Aorta (tissue), 5 donors: Measurements from ENCODE around the gene AKR7A3. TPM values are rescaled to one million over a fixed set of nuclear protein-coding genes. Genes with fewer than 3 reads are reported as not detected.
"Not testable (repeated sequence)": the region's sequence is repeated elsewhere in the genome, so short reads cannot be mapped to it uniquely, and the experiment has no call there.

Experiments used
- ATAC-seq: fragments of 200-7000 bp; cut with Tn5 transposase; one replicate; pipeline ENCODE4 v1.9.1; 2022; ENCODE audit warnings: moderate library complexity; ENCODE audit not compliant: low FRiP score
- DNase-seq, 2 donors: peaks; one replicate each; pipeline ENCODE4 v3.0.0-alpha.2; 2020
- H3K27ac ChIP-seq, 2 donors: one replicate each; pipeline ENCODE4 v1.5.1; 2013; ENCODE audit warnings: low read length in 2 of 2, mild to moderate bottlenecking in 2 of 2, moderate library complexity in 2 of 2, control low read depth in 1 of 2, inconsistent platforms in 1 of 2, low read depth in 1 of 2
- H3K27me3 ChIP-seq, 2 donors: one replicate each; pipeline ENCODE4 v1.6.1; 2013; ENCODE audit warnings: control low read depth in 1 of 2, low read length in 1 of 2, mild to moderate bottlenecking in 1 of 2, moderate library complexity in 1 of 2; ENCODE audit not compliant: insufficient read depth in 2 of 2, control insufficient read depth in 1 of 2
- H3K36me3 ChIP-seq, 2 donors: one replicate each; pipeline ENCODE4 v1.6.1; 2013; ENCODE audit warnings: control low read depth in 1 of 2, low read length in 1 of 2, mild to moderate bottlenecking in 1 of 2; ENCODE audit not compliant: insufficient read depth in 2 of 2, control insufficient read depth in 1 of 2
- H3K4me1 ChIP-seq, 2 donors: one replicate each; pipeline ENCODE4 v1.6.1; 2013; ENCODE audit warnings: low read length in 2 of 2, control low read depth in 1 of 2, mild to moderate bottlenecking in 1 of 2, moderate library complexity in 1 of 2; ENCODE audit not compliant: insufficient read depth in 2 of 2, control insufficient read depth in 1 of 2
- H3K4me3 ChIP-seq, 2 donors: one replicate each; pipeline ENCODE4 v1.5.1; 2013; ENCODE audit warnings: low read length in 2 of 2, control low read depth in 1 of 2, mild to moderate bottlenecking in 1 of 2
- H3K9me3 ChIP-seq: one replicate; pipeline ENCODE4 v1.6.1; 2013; ENCODE audit warnings: mild to moderate bottlenecking, low read length; ENCODE audit not compliant: control insufficient read depth
- WGBS, 2 donors: extraction: QIAGEN DNeasy Blood & Tissue Kit; methylation state at CpG; one replicate each; pipeline ENCODE4 v1.1.7; 2013; 5-methylcytosine and 5-hydroxymethylcytosine counted together
- intact Hi-C, 2 donors: fragments of 100-400 bp; cut with DNase I; formaldehyde crosslinking; loops; one replicate each; pipeline versions ENCODE4 v1.14.2 to v1.15.0; 2022
- polyA plus RNA-seq, 2 donors: library from polyadenylated mRNA; stranded (reverse); fragments of 200-250 nt; gene quantifications; one replicate each; pipeline ENCODE4 v1.2.3, GENCODE V29; 2013
- total RNA-seq, 2 donors: library from RNA; stranded (reverse); fragmentation: NEBNext Ultra II Directional; extraction: Animal tissue kit (Norgen Biotek cat#: 25700); gene quantifications; one replicate each; pipeline ENCODE4 v1.2.1, GENCODE V29; 2021
- donor health status: healthy with polysubstance abuse.
- donor health status: Bipolar disorder and iron deficiency.
- donor health status: DM: no; HTN: no; CAD: no.
- donor health status: DM: no; HTN: no; CAD: no.
- donor health status: DM: yes; HTN: yes; CAD: no.

The AKR7A3 gene
- total and polyA plus RNA-seq, 4 donors: 1.2 to 99.8 (median 2.1) TPM

DNA sequence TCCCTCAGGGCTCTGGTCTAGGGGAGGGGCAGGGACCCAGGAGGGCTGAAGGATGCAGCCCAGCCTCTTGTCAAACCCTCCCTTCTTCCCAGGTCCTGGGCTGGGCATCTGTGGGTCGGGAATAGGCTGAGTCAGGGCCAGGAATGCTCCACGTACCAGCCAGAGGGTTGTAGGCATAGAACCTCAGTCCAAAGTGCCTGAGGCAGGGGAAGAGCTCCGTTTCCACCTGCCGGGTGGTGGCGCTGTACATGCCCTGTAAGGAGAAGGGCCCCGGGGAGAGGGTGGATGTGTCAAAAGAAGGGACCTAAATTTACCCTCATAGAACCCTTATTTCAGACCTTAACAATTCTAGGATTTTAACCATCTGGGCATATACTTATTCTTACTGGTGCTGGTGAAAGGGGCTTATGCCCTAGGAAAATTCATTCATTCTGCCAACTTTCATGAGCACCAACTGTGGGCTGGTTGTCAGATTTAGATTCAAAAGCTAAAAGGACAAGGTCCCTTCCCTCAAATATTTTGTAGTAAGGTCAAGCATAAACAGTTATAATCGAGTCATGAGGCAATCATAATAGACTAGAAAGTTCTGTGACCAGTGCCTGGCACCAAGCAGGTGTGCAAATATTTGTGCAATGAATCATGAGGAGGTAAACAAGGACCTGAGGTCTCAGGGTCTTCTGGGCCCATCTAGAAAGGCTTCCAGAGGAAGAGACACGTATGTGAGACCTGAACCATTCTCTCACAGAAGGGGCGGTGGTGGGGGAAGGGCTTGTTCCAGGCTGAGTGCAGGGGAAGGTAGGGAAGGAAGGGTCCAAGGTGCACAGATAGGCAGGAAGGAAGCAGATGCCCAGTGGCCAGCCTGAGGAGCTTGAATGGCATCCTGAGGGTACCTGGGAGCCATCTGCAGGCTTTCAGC is 18.9 kb downstream of the AKR7A3 start:
- ATAC-seq, H3K36me3 ChIP-seq, H3K9me3 ChIP-seq, H3K4me3 ChIP-seq, H3K4me1 ChIP-seq, DNase-seq, intact Hi-C loops, H3K27me3 ChIP-seq, H3K27ac ChIP-seq: not testable (repeated sequence)
- 44 to 65% methylated on average over 7 to 9 of the region's 9 CpGs for WGBS, 2 donors

GRCh38 chr1:19268445-19268844 is 20.1 kb downstream of the AKR7A3 start:
- 88 to 92% methylated on average over 10 to 11 of the region's 11 CpGs for WGBS, 2 donors
- H3K27me3 ChIP-seq: no peaks in the 10 kb centered on the region
- no peak overlapping the region for H3K27ac ChIP-seq
- no peak overlapping the region for H3K4me3 ChIP-seq
- DNase-seq (no peak), ATAC-seq (no peak)
- no peaks in the 10 kb centered on the region for H3K36me3 ChIP-seq
- H3K4me1 ChIP-seq: no peaks in the 10 kb centered on the region
- H3K9me3 ChIP-seq: no peaks in the 10 kb centered on the region
- intact Hi-C loops: no loop called here

GRCh38 chr1:19262744-19263143 is 25.8 kb downstream of the AKR7A3 start:
- no peak overlapping the region for H3K4me3 ChIP-seq
- H3K27ac ChIP-seq: no peak overlapping the region
- ATAC-seq (peak; percentile 9), DNase-seq (no peak)
- H3K9me3 ChIP-seq: no peaks in the 10 kb centered on the region
- no peaks in the 10 kb centered on the region for H3K4me1 ChIP-seq
- no peaks in the 10 kb centered on the region for H3K27me3 ChIP-seq
- 87 to 94% methylated on average over 5 of the region's 5 CpGs for WGBS, 2 donors
- H3K36me3 ChIP-seq: peaks cover 3 to 4% of the 10 kb centered on the region in 2 donors
- intact Hi-C loops: no loop called here

DNA sequence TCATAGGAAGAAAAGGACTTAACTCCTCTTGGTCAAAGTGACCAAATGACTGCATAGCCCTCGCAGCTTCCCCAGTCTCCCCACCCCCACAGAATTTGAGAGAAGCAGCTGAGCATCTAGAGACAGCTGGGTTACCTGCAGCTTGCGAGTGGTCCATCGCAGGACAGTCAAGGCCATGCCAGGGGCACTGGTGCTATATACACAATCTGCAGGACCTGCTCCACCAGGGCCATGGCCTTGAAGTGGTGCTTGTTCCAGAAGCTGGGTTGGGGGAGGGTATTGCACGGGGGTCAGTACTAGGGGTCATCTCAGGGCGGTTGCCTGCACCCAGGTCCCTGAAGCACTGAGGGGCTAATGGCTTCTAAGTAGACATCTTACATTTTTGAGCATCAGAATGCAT is 26.5 kb downstream of the AKR7A3 start:
- WGBS, 2 donors: 80 to 87% methylated on average over 5 of the region's 5 CpGs
- DNase-seq: peak in 1 of 2 donors; percentile 59
- no peaks in the 10 kb centered on the region for H3K4me1 ChIP-seq

DNA sequence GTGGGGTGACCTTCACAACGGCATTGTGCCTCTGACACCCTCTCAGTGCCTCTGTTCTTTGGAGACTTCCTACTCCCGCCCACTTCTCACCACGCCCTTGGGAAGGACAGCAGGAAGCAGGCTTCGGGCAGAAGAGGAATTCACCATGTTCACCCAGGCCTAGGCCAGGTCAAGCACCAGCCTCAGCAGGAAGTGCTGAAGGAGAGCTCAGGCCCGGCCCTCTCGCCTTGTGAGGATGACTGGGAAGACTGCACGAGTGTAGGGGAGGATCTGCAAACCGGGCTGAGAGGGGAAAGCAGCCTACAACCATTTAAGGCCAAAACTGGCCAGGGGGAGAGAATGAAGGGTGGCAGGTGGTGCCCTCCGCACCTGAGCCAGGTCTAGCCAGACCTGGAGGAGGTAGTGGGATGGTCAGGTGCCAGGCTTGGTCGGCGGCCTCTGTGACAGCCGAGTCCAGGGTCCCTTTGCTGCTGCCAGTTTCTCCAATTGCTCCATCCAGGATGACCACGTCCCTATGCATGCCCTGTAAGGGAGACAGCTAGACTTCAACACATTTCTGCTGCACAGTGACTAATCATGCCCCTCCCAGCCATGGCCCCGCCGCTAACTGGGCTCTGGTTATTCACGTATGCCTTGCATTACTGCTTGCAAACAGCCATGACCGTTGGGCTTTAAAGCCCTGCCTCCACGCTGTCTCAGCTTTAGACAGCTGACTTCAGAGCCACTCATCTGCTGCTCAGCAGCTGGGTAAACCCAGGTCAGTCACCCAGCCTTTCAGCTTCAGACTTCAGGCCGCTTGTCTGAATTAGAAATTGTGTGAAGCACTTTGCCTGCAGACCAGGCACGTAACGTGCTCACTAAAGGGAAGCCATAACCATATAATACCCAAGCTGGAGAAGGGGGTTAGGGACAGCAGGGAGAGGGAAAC is 28.1 kb downstream of the AKR7A3 start:
- ATAC-seq (no peak), DNase-seq (peak in 1 of 2 donors; percentile 73)
- Histone ChIP-seq H3K27me3 (no peaks in the 10 kb centered on the region), H3K36me3 (peaks cover 3 to 10% of the 10 kb centered on the region in 2 donors), H3K27ac (no peak overlapping the region), H3K4me1 (no peaks in the 10 kb centered on the region), H3K9me3 (no peaks in the 10 kb centered on the region), H3K4me3 (no peak overlapping the region)
- intact Hi-C loops: no loop called here
- 70 to 72% methylated on average over 21 of the region's 21 CpGs for WGBS, 2 donors

More for the DNA sequence above, 26.5 kb downstream of the AKR7A3 start:
- intact Hi-C loops: no loop called here
- Histone ChIP-seq H3K9me3 (no peaks in the 10 kb centered on the region), H3K27me3 (no peaks in the 10 kb centered on the region), H3K36me3 (peaks cover 3 to 6% of the 10 kb centered on the region in 2 donors), H3K27ac (no peak overlapping the region), H3K4me3 (no peak overlapping the region)
- ATAC-seq: no peak

DNA sequence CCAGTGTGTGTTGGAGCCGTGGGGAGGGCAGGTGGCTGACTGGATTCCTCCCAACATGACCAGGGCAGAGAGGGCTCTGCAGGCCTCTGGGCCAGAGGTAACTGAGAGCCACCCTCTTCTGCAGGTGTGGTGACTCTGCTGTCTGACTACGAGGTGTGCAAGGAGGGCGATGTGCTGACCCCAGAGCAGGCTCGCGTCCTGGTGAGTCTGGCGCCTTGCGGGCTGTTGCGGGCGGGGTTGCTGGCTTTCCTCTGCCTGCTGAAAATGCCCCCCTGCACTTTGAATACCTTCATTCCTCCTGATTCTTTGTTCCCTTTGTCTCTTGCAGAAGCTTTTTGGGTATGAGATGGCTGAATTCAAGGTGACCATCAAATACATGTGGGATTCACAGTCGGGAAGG is 30.2 kb downstream of the AKR7A3 start:
- no peak overlapping the region for H3K27ac ChIP-seq
- no peak overlapping the region for H3K4me3 ChIP-seq
- intact Hi-C loops: loop anchor here in 1 of 2 donors (10.0 kb wide), 1 partner anchor 396 kb away; no protein-coding TSS in a partner anchor
- DNase-seq (no peak), ATAC-seq (no peak)
- no peaks in the 10 kb centered on the region for H3K9me3 ChIP-seq
- H3K4me1 ChIP-seq: no peaks in the 10 kb centered on the region
- no peaks in the 10 kb centered on the region for H3K27me3 ChIP-seq
- H3K36me3 ChIP-seq: peaks cover 6 to 10% of the 10 kb centered on the region in 2 donors
- WGBS, 2 donors: 94 to 100% methylated on average over 4 to 10 of the region's 10 CpGs

DNA sequence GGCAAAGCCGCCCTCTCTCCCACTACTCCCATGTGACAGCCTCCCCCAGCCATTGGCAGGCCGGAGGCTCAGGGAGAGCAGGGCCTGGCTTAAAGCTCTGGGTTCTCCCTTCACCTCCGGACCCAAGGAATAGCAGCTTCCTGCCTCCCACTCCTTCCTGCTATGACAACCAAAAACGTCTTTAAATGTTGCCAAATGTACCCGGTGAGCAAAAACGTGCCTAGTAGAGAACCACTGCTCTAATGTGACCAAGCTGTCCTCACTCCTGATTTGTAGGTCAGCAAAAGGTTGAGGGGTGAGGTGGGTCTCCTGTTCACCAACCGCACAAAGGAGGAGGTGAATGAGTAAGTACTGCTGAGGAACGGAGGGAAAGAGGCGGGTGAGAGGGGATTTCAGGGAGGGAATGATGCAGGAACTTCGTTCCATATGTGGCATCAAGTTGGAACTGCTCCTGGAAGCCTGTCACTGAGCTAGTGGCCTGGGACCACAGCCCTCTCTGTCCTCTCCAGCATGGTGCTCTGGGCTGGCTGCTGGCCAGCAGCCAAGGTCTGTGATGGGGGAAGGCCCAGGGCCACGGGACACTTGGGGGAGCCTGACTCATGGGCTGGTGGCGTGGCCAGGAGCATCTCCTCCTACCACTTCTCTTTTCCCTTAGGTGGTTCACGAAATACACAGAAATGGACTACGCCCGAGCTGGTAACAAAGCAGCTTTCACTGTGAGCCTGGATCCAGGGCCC is 31.2 kb downstream of the AKR7A3 start:
- ATAC-seq (no peak), DNase-seq (no peak)
- no peaks in the 10 kb centered on the region for H3K27me3 ChIP-seq
- H3K36me3 ChIP-seq: peaks cover 6 to 10% of the 10 kb centered on the region in 2 donors
- H3K9me3 ChIP-seq: no peaks in the 10 kb centered on the region
- H3K4me3 ChIP-seq: no peak overlapping the region
- H3K27ac ChIP-seq: no peak overlapping the region
- peaks cover 0 to 1% of the 10 kb centered on the region in 2 donors for H3K4me1 ChIP-seq
- intact Hi-C loops: loop anchor here in 1 of 2 donors (10.0 kb wide), 1 partner anchor 397 kb away; no protein-coding TSS in a partner anchor
- WGBS, 2 donors: 73 to 78% methylated on average over 15 of the region's 15 CpGs

DNA sequence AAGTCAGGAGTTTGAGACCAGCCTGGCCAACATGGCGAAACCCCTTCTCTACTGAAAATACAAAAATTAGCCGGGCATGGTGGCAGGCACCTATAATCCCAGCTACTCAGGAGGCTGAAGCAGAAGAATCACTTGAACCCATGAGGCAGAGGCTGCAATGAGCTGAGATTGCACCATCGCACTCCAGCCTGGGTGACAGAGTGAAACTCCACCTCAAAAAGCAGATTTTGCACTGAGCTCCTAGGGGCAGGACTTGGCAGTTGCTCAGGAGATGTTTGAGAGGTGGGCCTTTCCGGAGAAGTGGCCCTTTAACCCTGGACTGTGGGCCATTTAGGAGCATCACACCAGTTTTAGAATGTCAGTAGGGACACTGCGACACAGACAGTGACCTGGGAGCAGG is 32.3 kb downstream of the AKR7A3 start:
- H3K4me1 ChIP-seq, H3K27ac ChIP-seq, H3K4me3 ChIP-seq, ATAC-seq, H3K36me3 ChIP-seq, H3K27me3 ChIP-seq, DNase-seq, H3K9me3 ChIP-seq: not testable (repeated sequence)
- intact Hi-C loops: loop anchor here in 1 of 2 donors (10.0 kb wide), 1 partner anchor 398 kb away; no protein-coding TSS in a partner anchor
- WGBS, 2 donors: 94% methylated on average over 5 of the region's 5 CpGs
